Spleen (tissue), 13 donors: ENCODE measurements around the gene RBM4. TPM values are rescaled to one million over a fixed set of nuclear protein-coding genes. Genes with fewer than 3 reads are reported as not detected.
"Not testable (repeated sequence)": the region's sequence is repeated elsewhere in the genome, so short reads cannot be mapped to it uniquely, and the experiment has no call there.

Experiments
- DNase-seq: peaks from one replicate; pipeline ENCODE4 v3.0.0-alpha.2; 2020
- H3K27ac ChIP-seq, 8 donors: fragments of 200-600 bp; sonication (generic) in 7 of 8; 1 replicate in 4 of 8; 2 replicates in 4 of 8; pipeline versions ENCODE4 v1.5.0 to v1.8.0; 2016 to 2021; ENCODE audit warnings: inconsistent platforms in 4 of 8, mild to moderate bottlenecking in 4 of 8, moderate library complexity in 1 of 8
- H3K27me3 ChIP-seq, 7 donors: fragments of 200-600 bp; sonication (generic) in 6 of 7; replicated peaks in 1 of 7; 1 replicate in 4 of 7; 2 replicates in 3 of 7; pipeline versions ENCODE4 v1.5.0 to v1.8.0; 2016 to 2021; ENCODE audit warnings: inconsistent platforms in 3 of 7, mild to moderate bottlenecking in 1 of 7
- H3K36me3 ChIP-seq, 6 donors: fragments of 200-600 bp; sonication (generic) in 5 of 6; 1 replicate in 4 of 6; 2 replicates in 2 of 6; pipeline versions ENCODE4 v1.5.0 to v1.8.0; 2016 to 2021; ENCODE audit warnings: inconsistent platforms in 2 of 6
- H3K4me1 ChIP-seq, 6 donors: fragments of 200-600 bp; sonication (generic) in 5 of 6; 1 replicate in 3 of 6; 2 replicates in 3 of 6; pipeline versions ENCODE4 v1.5.0 to v1.8.0; 2016 to 2021; ENCODE audit warnings: inconsistent platforms in 3 of 6
- H3K4me3 ChIP-seq, 8 donors: fragments of 200-600 bp; sonication (generic) in 7 of 8; 1 replicate in 4 of 8; 2 replicates in 4 of 8; pipeline versions ENCODE4 v1.5.0 to v1.8.0; 2016 to 2021; ENCODE audit warnings: inconsistent platforms in 4 of 8, mild to moderate bottlenecking in 4 of 8, moderate library complexity in 2 of 8
- H3K9me3 ChIP-seq, 8 donors: fragments of 200-600 bp; sonication (generic) in 7 of 8; 1 replicate in 4 of 8; 2 replicates in 4 of 8; pipeline versions ENCODE4 v1.5.0 to v1.8.0; 2016 to 2021; ENCODE audit warnings: inconsistent platforms in 4 of 8
- CTCF ChIP-seq, 11 experiments: fragments of 200-600 bp in 7 of 11; fragments of 450-650 bp in 4 of 11; sonication (generic) in 4 of 11; IDR thresholded peaks in 8 of 11; conservative IDR thresholded peaks in 3 of 11; 1 replicate in 7 of 11; 2 replicates in 4 of 11; pipeline versions ENCODE4 v1.4.0 to v1.8.0; 2016 to 2021; ENCODE audit warnings: antibody characterized with exemption in 11 of 11, inconsistent platforms in 4 of 11, mild to moderate bottlenecking in 1 of 11
- POLR2A ChIP-seq, 3 donors: fragments of 450-650 bp; IDR thresholded peaks; one replicate each; pipeline ENCODE4 v1.5.1; 2017; ENCODE audit warnings: antibody characterized with exemption in 3 of 3, mild to moderate bottlenecking in 1 of 3
- POLR2AphosphoS5 ChIP-seq, 3 donors: sonication (generic); formaldehyde crosslinking; IDR thresholded peaks; one replicate each; pipeline ENCODE4 v1.5.1; 2017; ENCODE audit warnings: antibody characterized with exemption in 3 of 3
- WGBS, 5 donors: extraction: QIAGEN DNeasy Blood & Tissue Kit in 3 of 5; methylation state at CpG; one replicate each; pipeline versions ENCODE4 v1.1.5 to v1.1.7; 2013 to 2018; 5-methylcytosine and 5-hydroxymethylcytosine counted together
- intact Hi-C: fragments of 100-400 bp; cut with DNase I; formaldehyde crosslinking; loops from one replicate; pipeline ENCODE4 v1.15.0; 2023; ENCODE audit warnings: low total_unique reads
- long read RNA-seq, 2 donors: transcript quantifications; one replicate each; lab custom pipeline, GENCODE V29; 2026
- polyA plus RNA-seq, 3 donors: library from polyadenylated mRNA; stranded (reverse); fragments of 200-250 nt; gene quantifications; one replicate each; pipeline ENCODE4 v1.2.1, GENCODE V29; 2013
- total RNA-seq, 7 donors: library from RNA; depleted of rRNA in 3 of 7; stranded (reverse); fragments of >200 nt in 3 of 7; fragmentation: NEBNext Ultra II Directional in 4 of 7; extraction: Animal tissue kit (Norgen Biotek cat#: 25700) in 4 of 7; gene quantifications; one replicate each; pipeline versions ENCODE4 v1.1.0 to v1.2.1, GENCODE V29; 2016 to 2021
- donor health status: healthy with polysubstance abuse.
- donor health status: DM: no; HTN: no; CAD: no; lungs with moderate emphysema.
- donor health status: DM: no; HTN: no; CAD: no.
- donor health status: Bipolar disorder and iron deficiency.
- donor health status: healthy.
- donor health status: DM: no; HTN: no; CAD: no.
- donor health status: DM: yes; HTN: yes; CAD: no.

Gene RBM4
- total RNA-seq (100 to 1,000 TPM; 106 to 139 (median 127) TPM), polyA plus RNA-seq (100 to 1,000 TPM in 2 of 3 donors, 10 to 100 TPM in 1; 70.1 to 128 (median 102) TPM)
- long read RNA-seq, donor 1, transcript RBM4-203 (3 exons, 921 nt): minor isoform, 16 of 64 reads
- long read RNA-seq, donor 1, transcript RBM4-201 (4 exons, 1,694 nt): major isoform, 18 of 64 reads
- long read RNA-seq, donor 1, transcript RBM4-205 (3 exons, 2,321 nt): minor isoform, 5 of 64 reads
- long read RNA-seq, donor 1, partial matches to known transcripts: 12 of 64 reads
- long read RNA-seq, donor 1, other reads (novel, unspliced or antisense): 5 of 64 reads
- long read RNA-seq, donor 2, transcript RBM4-206 (2 exons, 1,548 nt): minor isoform, 5 of 43 reads
- long read RNA-seq, donor 2, transcript RBM4-201 (4 exons, 1,694 nt): major isoform, 18 of 43 reads
- long read RNA-seq, donor 2, transcript RBM4-203 (3 exons, 921 nt): minor isoform, 13 of 43 reads
- long read RNA-seq, donor 2, partial matches to known transcripts: 0 of 43 reads
- long read RNA-seq, donor 2, other reads (novel, unspliced or antisense): 0 of 43 reads

GRCh38 chr11:66638177-66639065 lies at the start of gene RBM4:
TSS of gene RBM4 (plus strand) at chr11:66638703. CDS start at chr11:66639712, 1,009 bp downstream.
- H3K4me1 ChIP-seq: peaks cover 40 to 87% (median 66%) of the 10 kb centered on the region in 6 donors
- no peaks in the 10 kb centered on the region for H3K9me3 ChIP-seq

GRCh38 chr11:66589315-66589714 lies 49.2 kb upstream of the RBM4 start:
- H3K27ac ChIP-seq, H3K9me3 ChIP-seq, H3K27me3 ChIP-seq, H3K36me3 ChIP-seq, H3K4me3 ChIP-seq, DNase-seq, intact Hi-C loops: not testable (repeated sequence)
- peaks cover 15 to 25% (median 21%) of the 10 kb centered on the region in 6 donors for H3K4me1 ChIP-seq
- WGBS, 5 donors: 63 to 82% (median 70%) methylated on average over 2 of the region's 2 CpGs

More at GRCh38 chr11:66638177-66639065, at the start of gene RBM4:
- 0 to 1% (median 0%) methylated on average over 55 to 63 of the region's 63 CpGs for WGBS, 5 donors
- Histone ChIP-seq H3K4me3 (peak within 1 kb of the TSS; percentile 77 to 94 (median 88)), H3K27ac (peak within 1 kb of the TSS; percentile 70 to 96 (median 92)), H3K36me3 (peaks cover 0 to 66% (median 27%) of the 10 kb centered on the region in 6 donors), H3K27me3 (no peaks in the 10 kb centered on the region)
- TF ChIP-seq POLR2AphosphoS5 (IDR thresholded peaks at IDR 0.05): peak; percentile 94 to 97 (median 96)
- peak; percentile 13 to 60 (median 39) for TF ChIP-seq POLR2A (IDR thresholded peaks at IDR 0.05)
- TF ChIP-seq CTCF (IDR thresholded peaks at IDR 0.05 in 8 of 11, conservative IDR thresholded peaks at IDR 0.05 in 3 of 11): peak in 4 of 11 experiments; percentile 20 to 49 (median 30)
- DNase-seq: peak; percentile 97
- intact Hi-C loops: no loop called here

GRCh38 chr11:66589996-66590675 lies 48.4 kb upstream of the RBM4 start:
- no peaks in the 10 kb centered on the region for H3K36me3 ChIP-seq
- intact Hi-C loops: no loop called here
- no peaks in the 10 kb centered on the region for H3K27me3 ChIP-seq
- H3K4me3 ChIP-seq: no peak overlapping the region
- 91 to 97% (median 95%) methylated on average over 7 of the region's 7 CpGs for WGBS, 5 donors
- H3K27ac ChIP-seq: no peak overlapping the region
- no peak for DNase-seq
- no peaks in the 10 kb centered on the region for H3K9me3 ChIP-seq
- TF ChIP-seq POLR2AphosphoS5 (IDR thresholded peaks at IDR 0.05) (no peak), CTCF (IDR thresholded peaks at IDR 0.05 in 8 of 11, conservative IDR thresholded peaks at IDR 0.05 in 3 of 11) (no peak), POLR2A (IDR thresholded peaks at IDR 0.05) (no peak)
- H3K4me1 ChIP-seq: peaks cover 18 to 34% (median 29%) of the 10 kb centered on the region in 6 donors

GRCh38 chr11:66591175-66591574 lies 47.3 kb upstream of the RBM4 start:
- Histone ChIP-seq H3K4me1 (peaks cover 18 to 44% (median 40%) of the 10 kb centered on the region in 6 donors), H3K27ac (no peak overlapping the region), H3K27me3 (no peaks in the 10 kb centered on the region), H3K4me3 (no peak overlapping the region), H3K36me3 (no peaks in the 10 kb centered on the region), H3K9me3 (no peaks in the 10 kb centered on the region)
- intact Hi-C loops: no loop called here
- TF ChIP-seq POLR2AphosphoS5 (IDR thresholded peaks at IDR 0.05): no peak
- no peak for TF ChIP-seq CTCF (IDR thresholded peaks at IDR 0.05 in 8 of 11, conservative IDR thresholded peaks at IDR 0.05 in 3 of 11)
- no peak for TF ChIP-seq POLR2A (IDR thresholded peaks at IDR 0.05)
- DNase-seq: no peak
- 79 to 93% (median 82%) methylated on average over 2 of the region's 2 CpGs for WGBS, 5 donors
